Keratinocyte (primary cell): ENCODE data around the gene PIGT. TPM values are rescaled to one million over a fixed set of nuclear protein-coding genes. Genes with fewer than 3 reads are reported as not detected.

ENCODE experiments used
- DNase-seq: peaks from one replicate; pipeline ENCODE4 v3.0.0-alpha.2; 2011; ENCODE audit warnings: low read depth, missing footprints, low spot score
- FAIRE-seq: peaks from 2 replicates; lab custom pipeline; 2011; peaks lifted over from hg19 to GRCh38; lab: Jason Lieb, UNC
- H2AFZ ChIP-seq: 2 replicates; pipeline ENCODE4 v1.6.0; 2012; ENCODE audit warnings: low read length, control low read depth, inconsistent platforms; ENCODE audit not compliant: control insufficient read depth
- H3K27ac ChIP-seq: 2 replicates; pipeline ENCODE4 v1.5.1; 2011; ENCODE audit warnings: low read length; ENCODE audit not compliant: control insufficient read depth, insufficient read depth
- H3K27me3 ChIP-seq: 3 replicates; pipeline ENCODE4 v1.6.0; 2011; ENCODE audit warnings: low read length; ENCODE audit not compliant: control insufficient read depth, insufficient read depth; ENCODE audit errors: extremely low read depth
- H3K36me3 ChIP-seq, 2 experiments: 2 replicates in 1 of 2; 3 replicates in 1 of 2; pipeline ENCODE4 v1.5.1; 2011; ENCODE audit warnings: low read length in 2 of 2, mild to moderate bottlenecking in 1 of 2; ENCODE audit not compliant: control insufficient read depth in 2 of 2, insufficient read depth in 2 of 2; ENCODE audit errors: extremely low read depth in 1 of 2
- H3K4me1 ChIP-seq: 3 replicates; pipeline ENCODE4 v1.5.1; 2011; ENCODE audit warnings: low read length; ENCODE audit not compliant: control insufficient read depth, insufficient read depth; ENCODE audit errors: extremely low read depth
- H3K4me2 ChIP-seq: 3 replicates; pipeline ENCODE4 v1.6.0; 2011; ENCODE audit warnings: low read depth, low read length; ENCODE audit not compliant: control insufficient read depth, insufficient read depth; ENCODE audit errors: extremely low read depth
- H3K4me3 ChIP-seq, 3 experiments: fragments of 200-600 bp in 1 of 3; sonication (generic) in 1 of 3; 2 replicates in 2 of 3; 3 replicates in 1 of 3; pipeline ENCODE4 v1.5.1; 2011 to 2016; ENCODE audit warnings: low read length in 3 of 3, mild to moderate bottlenecking in 3 of 3, control low read depth in 2 of 3, inconsistent platforms in 1 of 3, low read depth in 1 of 3, mixed read lengths in 1 of 3, mixed run types in 1 of 3, moderate library complexity in 1 of 3; ENCODE audit not compliant: control insufficient read depth in 2 of 3, insufficient read depth in 2 of 3; ENCODE audit errors: extremely low read depth in 1 of 3
- H3K79me2 ChIP-seq: 2 replicates; pipeline ENCODE4 v1.6.0; 2012; ENCODE audit warnings: low read length; ENCODE audit not compliant: control insufficient read depth, insufficient read depth
- H3K9ac ChIP-seq: 3 replicates; pipeline ENCODE4 v1.6.0; 2011; ENCODE audit warnings: low read length; ENCODE audit not compliant: control insufficient read depth, insufficient read depth; ENCODE audit errors: extremely low read depth
- H3K9me1 ChIP-seq: 3 replicates; pipeline ENCODE4 v1.6.0; 2011; ENCODE audit warnings: low read length; ENCODE audit not compliant: control insufficient read depth, insufficient read depth; ENCODE audit errors: extremely low read depth
- H3K9me3 ChIP-seq: 2 replicates; pipeline ENCODE4 v1.5.1; 2012; ENCODE audit warnings: low read depth, low read length; ENCODE audit not compliant: control insufficient read depth
- H4K20me1 ChIP-seq: 3 replicates; pipeline ENCODE4 v1.6.0; 2011; ENCODE audit warnings: low read length; ENCODE audit not compliant: control insufficient read depth, insufficient read depth; ENCODE audit errors: extremely low read depth
- EZH2 ChIP-seq: IDR thresholded peaks from one replicate; pipeline ENCODE4 v1.6.1; 2012; ENCODE audit warnings: inconsistent platforms, mild to moderate bottlenecking, low read length, moderate library complexity
- dilution Hi-C: fragments of 300-500 bp; cut with MboI; formaldehyde crosslinking; loops from one replicate; pipeline ENCODE4 v1.7.0; 2020; ENCODE audit warnings: low sequenced_read_pairs; ENCODE audit not compliant: extremely low pct_ligation_motif_present
- polyA plus RNA-seq, 5 experiments: library from polyadenylated mRNA; depleted of rRNA in 3 of 5; stranded (reverse) in 3 of 5; stranded (forward) in 1 of 5; unstranded in 1 of 5; fragments of >200 nt; gene quantifications; 1 replicate in 1 of 5; 2 replicates in 3 of 5; 3 replicates in 1 of 5; pipeline versions ENCODE4 v1.2.1 to v1.2.3, GENCODE V29; 2011 to 2012; ENCODE audit warnings: missing spikeins in 2 of 5, low read depth in 1 of 5, low replicate concordance in 1 of 5
- TF ChIP-seq, protein P1 (sequence below), 3 experiments: IDR thresholded peaks in 1 of 3; conservative IDR thresholded peaks in 1 of 3; optimal IDR thresholded peaks in 1 of 3; 2 replicates in 2 of 3; 3 replicates in 1 of 3; pipeline versions ENCODE3 to v1.5.1; 2011; ENCODE audit warnings: low read length in 3 of 3, mild to moderate bottlenecking in 3 of 3, moderate library complexity in 2 of 3, control low read depth in 1 of 3, inconsistent platforms in 1 of 3; ENCODE audit not compliant: insufficient read depth in 2 of 3; ENCODE audit errors: extremely low read depth in 1 of 3

PIGT gene
- polyA plus RNA-seq, 1 donor (not counting 4 experiments of a cell fraction or from before 2014, with no cell fraction given), result 26.5 TPM

DNA sequence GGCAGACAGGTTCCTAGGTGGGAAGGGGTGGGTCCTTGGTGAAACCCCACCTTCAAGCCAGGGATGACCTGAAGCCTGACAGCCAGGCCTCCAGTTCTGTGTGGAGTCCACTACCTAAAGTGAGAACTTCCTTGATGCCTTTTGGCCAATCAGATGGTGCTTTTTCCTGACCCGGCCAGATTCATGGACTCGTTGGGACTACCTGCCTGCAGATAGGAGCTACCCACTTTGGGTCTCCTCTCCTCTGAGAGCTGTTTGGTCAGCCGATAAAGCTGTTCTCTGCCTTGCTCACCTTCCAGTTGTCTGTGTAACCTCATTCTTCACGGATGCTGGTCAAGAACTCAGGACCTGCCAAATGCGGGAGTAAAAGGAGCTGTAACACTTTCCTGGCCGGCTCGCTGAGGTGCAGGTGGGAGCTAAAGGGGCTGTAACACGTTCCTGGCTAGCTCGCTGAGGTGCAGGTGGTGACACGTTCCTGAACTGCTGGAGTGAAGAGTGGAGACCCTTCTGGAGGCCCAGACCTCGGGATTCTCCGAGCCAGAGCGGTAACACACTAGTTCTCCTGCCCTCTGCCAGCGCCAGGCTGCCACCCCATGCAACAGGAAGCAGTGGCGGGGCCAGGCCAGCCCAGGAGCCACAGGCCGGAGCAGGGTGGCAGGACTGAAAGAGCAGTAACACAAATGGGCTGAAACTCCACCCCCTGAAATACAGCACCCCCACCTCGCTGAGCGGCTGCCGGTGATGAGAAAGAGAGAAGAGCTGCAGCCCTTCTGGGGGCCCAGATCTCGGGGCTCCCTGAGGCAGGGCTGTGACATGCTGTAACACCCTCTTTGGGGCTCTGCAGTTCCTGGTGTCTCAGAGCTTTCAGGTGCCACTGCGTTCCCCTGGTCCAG lies 21.5 kb upstream of the PIGT start:
- Histone ChIP-seq H3K4me1 (no peaks in the 10 kb centered on the region), H3K9me3 (no peaks in the 10 kb centered on the region), H3K36me3 (no peaks in the 10 kb centered on the region), H3K27ac (no peak overlapping the region), H2AFZ (no peak overlapping the region), H3K4me3 (no peak overlapping the region), H3K9ac (no peak overlapping the region), H3K4me2 (no peak overlapping the region), H3K9me1 (no peaks in the 10 kb centered on the region), H3K27me3 (no peaks in the 10 kb centered on the region), H3K79me2 (no peaks in the 10 kb centered on the region), H4K20me1 (no peaks in the 10 kb centered on the region)
- TF ChIP-seq EZH2, result no peak
- TF ChIP-seq, protein P1, sequence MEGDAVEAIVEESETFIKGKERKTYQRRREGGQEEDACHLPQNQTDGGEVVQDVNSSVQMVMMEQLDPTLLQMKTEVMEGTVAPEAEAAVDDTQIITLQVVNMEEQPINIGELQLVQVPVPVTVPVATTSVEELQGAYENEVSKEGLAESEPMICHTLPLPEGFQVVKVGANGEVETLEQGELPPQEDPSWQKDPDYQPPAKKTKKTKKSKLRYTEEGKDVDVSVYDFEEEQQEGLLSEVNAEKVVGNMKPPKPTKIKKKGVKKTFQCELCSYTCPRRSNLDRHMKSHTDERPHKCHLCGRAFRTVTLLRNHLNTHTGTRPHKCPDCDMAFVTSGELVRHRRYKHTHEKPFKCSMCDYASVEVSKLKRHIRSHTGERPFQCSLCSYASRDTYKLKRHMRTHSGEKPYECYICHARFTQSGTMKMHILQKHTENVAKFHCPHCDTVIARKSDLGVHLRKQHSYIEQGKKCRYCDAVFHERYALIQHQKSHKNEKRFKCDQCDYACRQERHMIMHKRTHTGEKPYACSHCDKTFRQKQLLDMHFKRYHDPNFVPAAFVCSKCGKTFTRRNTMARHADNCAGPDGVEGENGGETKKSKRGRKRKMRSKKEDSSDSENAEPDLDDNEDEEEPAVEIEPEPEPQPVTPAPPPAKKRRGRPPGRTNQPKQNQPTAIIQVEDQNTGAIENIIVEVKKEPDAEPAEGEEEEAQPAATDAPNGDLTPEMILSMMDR (optimal IDR thresholded peaks at IDR 0.05 in 1 of 3, IDR thresholded peaks at IDR 0.05 in 1 of 3, conservative IDR thresholded peaks at IDR 0.05 in 1 of 3; ENCODE audit: extremely low read depth in 1 of 3, insufficient read depth in 2 of 3, low read length in 3 of 3), result no peak
- DNase-seq (no peak), FAIRE-seq (no peak)
- dilution Hi-C loops, result no loop called here

DNA sequence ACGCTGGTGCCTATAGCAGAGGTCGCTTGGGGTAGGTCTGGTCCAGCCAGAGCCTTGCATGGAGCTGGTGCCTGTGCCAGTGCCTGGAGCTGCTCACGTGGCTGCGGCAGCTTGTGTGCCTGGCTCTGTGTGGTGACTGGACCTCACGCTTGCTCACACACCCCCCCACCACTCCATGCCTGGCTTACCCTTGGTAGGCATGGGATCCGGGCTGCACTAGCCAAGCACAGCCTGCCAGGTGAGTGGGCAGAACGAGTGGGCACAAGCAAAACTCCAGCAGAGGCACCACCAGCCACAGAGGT lies 20.9 kb upstream of the PIGT start:
- no peaks in the 10 kb centered on the region for H4K20me1 ChIP-seq
- H2AFZ ChIP-seq, result no peak overlapping the region
- no peaks in the 10 kb centered on the region for H3K27me3 ChIP-seq
- H3K79me2 ChIP-seq, result no peaks in the 10 kb centered on the region
- H3K9me3 ChIP-seq, result no peaks in the 10 kb centered on the region
- no peak for DNase-seq
- TF ChIP-seq, protein P1 (optimal IDR thresholded peaks at IDR 0.05 in 1 of 3, IDR thresholded peaks at IDR 0.05 in 1 of 3, conservative IDR thresholded peaks at IDR 0.05 in 1 of 3; ENCODE audit: extremely low read depth in 1 of 3, insufficient read depth in 2 of 3, low read length in 3 of 3), result no peak
- no peak for TF ChIP-seq EZH2
- FAIRE-seq, result no peak
- no peaks in the 10 kb centered on the region for H3K4me1 ChIP-seq
- no peak overlapping the region for H3K4me3 ChIP-seq
- H3K9ac ChIP-seq, result no peak overlapping the region
- H3K4me2 ChIP-seq, result no peak overlapping the region
- H3K36me3 ChIP-seq, result no peaks in the 10 kb centered on the region
- H3K27ac ChIP-seq, result no peak overlapping the region
- no peaks in the 10 kb centered on the region for H3K9me1 ChIP-seq
- dilution Hi-C loops, result no loop called here
